ENCODE measurements around the gene MYH9. TPM values are rescaled to one million over a fixed set of nuclear protein-coding genes. Genes with fewer than 3 reads are reported as not detected.

Gene MYH9
- total RNA-seq, 1 experiment from 2014 or later = 758 TPM

- Histone ChIP-seq H3K27ac (peak overlapping the region; percentile 53; the same call in 1 of the 2 replicates), H3K27me3 (ENCODE audit: insufficient read depth, low read depth) (no peaks in the 10 kb centered on the region), H3F3A (ENCODE audit: insufficient read depth, low read depth) (peaks cover 93% of the 10 kb centered on the region), H3K4me1 (replicated peaks; ENCODE audit: insufficient read depth) (peaks cover 91% of the 10 kb centered on the region), H2AFZ (no peak overlapping the region), H3K4me3 (no peak overlapping the region), H3K4me2 (peak overlapping the region; percentile 21), H3K36me3 (ENCODE audit: low read depth) (peaks cover 24% of the 10 kb centered on the region; the same call in 1 of the 2 replicates), H3K9me2 (ENCODE audit: insufficient read depth) (no peaks in the 10 kb centered on the region), H4K20me1 (ENCODE audit: insufficient read depth) (peaks cover 98% of the 10 kb centered on the region), H3K9me3 (ENCODE audit: insufficient read depth, low read depth) (no peaks in the 10 kb centered on the region), H3K79me2 (ENCODE audit: low read depth) (peaks cover 100% of the 10 kb centered on the region)
- peak in 1 of 2 experiments; percentile 76 for DNase-seq
- intact Hi-C loops (cut with micrococcal nuclease; ENCODE audit: unreplicated experiment) = loop anchor here (2.0 kb wide), 1 partner anchor 30 kb away; no protein-coding TSS in a partner anchor
- ChIA-PET CTCF (no interaction called here), POLR2A (ENCODE audit: unreplicated experiment) (interaction anchor here (0.6 to 1.0 kb wide), 2 partner anchors 18 to 99 kb away, joined by 3 to 10 read pairs; no protein-coding TSS in a partner anchor)
- TF ChIP-seq CTCF (conservative IDR thresholded peaks at IDR 0.05) = no peak
- no peak for TF ChIP-seq EZH2 (IDR thresholded peaks at IDR 0.05; ENCODE audit: low read depth)
- no TSS peak for BruUV-seq (replicated peaks)
Measured at GRCh38 chr22:36360871-36361383, 26.8 kb downstream of the MYH9 start.

GRCh38 chr22:36360011-36360410 is 27.8 kb downstream of the MYH9 start:
- no peak overlapping the region for H3K27ac ChIP-seq
- TF ChIP-seq EZH2 (IDR thresholded peaks at IDR 0.05; ENCODE audit: low read depth) (no peak), CTCF (conservative IDR thresholded peaks at IDR 0.05) (no peak)
- intact Hi-C loops (cut with micrococcal nuclease; ENCODE audit: unreplicated experiment) = loop anchor here (2.0 kb wide), 1 partner anchor 29 kb away; no protein-coding TSS in a partner anchor
- peaks cover 93% of the 10 kb centered on the region for H3F3A ChIP-seq (ENCODE audit: insufficient read depth, low read depth)
- peaks cover 24% of the 10 kb centered on the region; the same call in 1 of the 2 replicates for H3K36me3 ChIP-seq (ENCODE audit: low read depth)
- no peaks in the 10 kb centered on the region for H3K27me3 ChIP-seq (ENCODE audit: insufficient read depth, low read depth)
- H3K4me2 ChIP-seq = no peak overlapping the region
- H3K4me3 ChIP-seq = no peak overlapping the region
- H2AFZ ChIP-seq = no peak overlapping the region
- ChIA-PET CTCF (interaction anchor here (0.6 to 0.9 kb wide), 4 partner anchors 9 to 93 kb away, joined by 3 to 6 read pairs (median 4); no protein-coding TSS in a partner anchor), POLR2A (ENCODE audit: unreplicated experiment) (interaction anchor here (0.6 to 0.9 kb wide), 6 partner anchors 9 to 28 kb away, joined by 3 to 29 read pairs (median 10); no protein-coding TSS in a partner anchor)
- H3K9me3 ChIP-seq (ENCODE audit: insufficient read depth, low read depth) = no peaks in the 10 kb centered on the region
- H4K20me1 ChIP-seq (ENCODE audit: insufficient read depth) = peaks cover 98% of the 10 kb centered on the region
- no peaks in the 10 kb centered on the region for H3K9me2 ChIP-seq (ENCODE audit: insufficient read depth)
- BruUV-seq (replicated peaks) = no TSS peak
- peaks cover 100% of the 10 kb centered on the region for H3K79me2 ChIP-seq (ENCODE audit: low read depth)
- no peak for DNase-seq
- H3K4me1 ChIP-seq (replicated peaks; ENCODE audit: insufficient read depth) = peaks cover 81% of the 10 kb centered on the region

GRCh38 chr22:36359470-36359996 is 28.2 kb downstream of the MYH9 start:
- no peak overlapping the region for H2AFZ ChIP-seq
- H3K4me2 ChIP-seq = 0 out of 2 replicates have a peak overlapping the region, but pooled peaks have one; percentile 23
- no peaks in the 10 kb centered on the region for H3K27me3 ChIP-seq (ENCODE audit: insufficient read depth, low read depth)
- no peaks in the 10 kb centered on the region for H3K9me2 ChIP-seq (ENCODE audit: insufficient read depth)
- no peaks in the 10 kb centered on the region for H3K9me3 ChIP-seq (ENCODE audit: insufficient read depth, low read depth)
- BruUV-seq (replicated peaks) = no TSS peak
- CTCF ChIA-PET = interaction anchor here (0.6 to 0.9 kb wide), 5 partner anchors 8 to 94 kb away, joined by 3 to 15 read pairs (median 5); no protein-coding TSS in a partner anchor
- H3F3A ChIP-seq (ENCODE audit: insufficient read depth, low read depth) = peaks cover 94% of the 10 kb centered on the region
- peaks cover 99% of the 10 kb centered on the region for H4K20me1 ChIP-seq (ENCODE audit: insufficient read depth)
- H3K36me3 ChIP-seq (ENCODE audit: low read depth) = peaks cover 24% of the 10 kb centered on the region; the same call in 1 of the 2 replicates
- H3K4me1 ChIP-seq (replicated peaks; ENCODE audit: insufficient read depth) = peaks cover 77% of the 10 kb centered on the region
- H3K79me2 ChIP-seq (ENCODE audit: low read depth) = peaks cover 100% of the 10 kb centered on the region
- H3K4me3 ChIP-seq = no peak overlapping the region
- TF ChIP-seq CTCF (conservative IDR thresholded peaks at IDR 0.05) (no peak), EZH2 (IDR thresholded peaks at IDR 0.05; ENCODE audit: low read depth) (no peak)
- intact Hi-C loops (cut with micrococcal nuclease; ENCODE audit: unreplicated experiment) = no loop called here
- peak overlapping the region; percentile 25 for H3K27ac ChIP-seq
- DNase-seq = no peak
- POLR2A ChIA-PET (ENCODE audit: unreplicated experiment) = interaction anchor here (0.6 to 0.9 kb wide), 6 partner anchors 9 to 28 kb away, joined by 3 to 29 read pairs (median 10); no protein-coding TSS in a partner anchor
